Mesenchymal stem cell (in vitro differentiated cells and primary cell): ENCODE results near the gene PTH2.

Experiments used
- DNase-seq: peaks from one replicate; pipeline ENCODE4 v3.0.0-alpha.2; 2013
- H2AFZ ChIP-seq: one replicate; pipeline ENCODE4 v1.6.1; 2013; ENCODE audit warnings: low read depth, mild to moderate bottlenecking, control low read depth, inconsistent platforms, low read length, moderate library complexity
- H2AK5ac ChIP-seq: 2 replicates; pipeline ENCODE4 v1.6.1; 2013; ENCODE audit warnings: low read length, moderate library complexity, mild to moderate bottlenecking, inconsistent platforms; ENCODE audit not compliant: severe bottlenecking
- H2BK120ac ChIP-seq: one replicate; pipeline ENCODE4 v1.6.1; 2013; ENCODE audit warnings: low read depth, mild to moderate bottlenecking, inconsistent platforms, low read length, moderate library complexity
- H2BK12ac ChIP-seq, 2 experiments: one replicate each; pipeline ENCODE4 v1.6.1; 2013; ENCODE audit warnings: inconsistent platforms in 2 of 2, low read length in 2 of 2, mild to moderate bottlenecking in 2 of 2, moderate library complexity in 2 of 2, control low read depth in 1 of 2
- H2BK15ac ChIP-seq: one replicate; pipeline ENCODE4 v1.6.1; 2013; ENCODE audit warnings: mild to moderate bottlenecking, low read depth, inconsistent platforms; ENCODE audit not compliant: poor library complexity, severe bottlenecking
- H2BK5ac ChIP-seq: 2 replicates; pipeline ENCODE4 v1.6.1; 2013; ENCODE audit warnings: low read depth, mild to moderate bottlenecking, low read length, control low read depth, inconsistent platforms; ENCODE audit not compliant: poor library complexity, severe bottlenecking
- H3K14ac ChIP-seq, 2 experiments: one replicate each; pipeline ENCODE4 v1.6.1; 2013; ENCODE audit warnings: inconsistent platforms in 2 of 2, low read length in 2 of 2, control low read depth in 1 of 2, mild to moderate bottlenecking in 1 of 2, moderate library complexity in 1 of 2
- H3K18ac ChIP-seq, 2 experiments: one replicate each; pipeline ENCODE4 v1.6.1; 2013; ENCODE audit warnings: inconsistent platforms in 2 of 2, low read length in 2 of 2, control low read depth in 1 of 2, low read depth in 1 of 2, mild to moderate bottlenecking in 1 of 2
- H3K23ac ChIP-seq, 2 experiments: one replicate each; pipeline ENCODE4 v1.6.1; 2013; ENCODE audit warnings: inconsistent platforms in 2 of 2, low read length in 2 of 2, mild to moderate bottlenecking in 2 of 2, moderate library complexity in 2 of 2, control low read depth in 1 of 2
- H3K27ac ChIP-seq: 2 replicates; pipeline ENCODE4 v1.5.1; 2013; ENCODE audit warnings: mild to moderate bottlenecking, moderate library complexity, low read length, control low read depth, inconsistent platforms; ENCODE audit not compliant: poor library complexity, severe bottlenecking
- H3K27me3 ChIP-seq, 2 experiments: 2 replicates each; pipeline versions ENCODE4 v1.6.1 to v1.7.0; 2013; ENCODE audit warnings: low read length in 2 of 2, mild to moderate bottlenecking in 2 of 2, moderate library complexity in 2 of 2, control low read depth in 1 of 2, inconsistent platforms in 1 of 2; ENCODE audit not compliant: control insufficient read depth in 1 of 2, insufficient read depth in 1 of 2
- H3K36me3 ChIP-seq, 2 experiments: 2 replicates each; pipeline versions ENCODE4 v1.6.1 to v1.7.0; 2013; ENCODE audit warnings: low read length in 2 of 2, control low read depth in 1 of 2, inconsistent platforms in 1 of 2, low read depth in 1 of 2, mild to moderate bottlenecking in 1 of 2; ENCODE audit not compliant: insufficient read depth in 2 of 2, control insufficient read depth in 1 of 2
- H3K4ac ChIP-seq, 2 experiments: one replicate each; pipeline ENCODE4 v1.6.1; 2013; ENCODE audit warnings: inconsistent platforms in 2 of 2, low read length in 2 of 2, mild to moderate bottlenecking in 2 of 2, moderate library complexity in 2 of 2, control low read depth in 1 of 2, low read depth in 1 of 2
- H3K4me1 ChIP-seq: 2 replicates; pipeline ENCODE4 v1.6.1; 2013; ENCODE audit warnings: low read depth, low read length, control low read depth; ENCODE audit not compliant: control insufficient read depth, insufficient read depth
- H3K4me2 ChIP-seq: 2 replicates; pipeline ENCODE4 v1.6.1; 2013; ENCODE audit warnings: low read length, mild to moderate bottlenecking, inconsistent platforms; ENCODE audit not compliant: poor library complexity, severe bottlenecking
- H3K4me3 ChIP-seq, 2 experiments: 2 replicates each; pipeline versions ENCODE4 v1.5.1 to v1.7.0; 2013; ENCODE audit warnings: low read length in 2 of 2, mild to moderate bottlenecking in 2 of 2, control low read depth in 1 of 2, low read depth in 1 of 2; ENCODE audit not compliant: insufficient read depth in 1 of 2
- H3K79me1 ChIP-seq: replicated peaks from 2 replicates; pipeline ENCODE4 v1.6.1; 2013; ENCODE audit warnings: mild to moderate bottlenecking, control low read depth, low read length, inconsistent platforms; ENCODE audit not compliant: poor library complexity, severe bottlenecking
- H3K9ac ChIP-seq: 2 replicates; pipeline ENCODE4 v1.7.0; 2013; ENCODE audit warnings: mild to moderate bottlenecking, low read length, moderate library complexity
- H3K9me3 ChIP-seq: 2 replicates; pipeline ENCODE4 v1.7.0; 2013; ENCODE audit warnings: mild to moderate bottlenecking, low read length; ENCODE audit not compliant: control insufficient read depth
- H4K8ac ChIP-seq: one replicate; pipeline ENCODE4 v1.6.1; 2013; ENCODE audit warnings: inconsistent platforms, mild to moderate bottlenecking, low read length, moderate library complexity
- H4K91ac ChIP-seq: one replicate; pipeline ENCODE4 v1.6.1; 2013; ENCODE audit warnings: mild to moderate bottlenecking, low read length, inconsistent platforms
- WGBS: methylation state at CpG from one replicate; pipeline ENCODE4 v1.1.7; 2013; ENCODE audit warnings: mixed read lengths; 5-methylcytosine and 5-hydroxymethylcytosine counted together

PTH2 gene

GRCh38 chr19:49408816-49409440 lies 14.3 kb downstream of the PTH2 start:
- no peak for DNase-seq
- Histone ChIP-seq H3K4me3 (no peak overlapping the region), H3K27ac (peak overlapping the region; percentile 61), H2BK15ac (no peak overlapping the region), H3K79me1 (no peaks in the 10 kb centered on the region), H3K23ac (no peak overlapping the region), H3K27me3 (peaks cover 0 to 55% of the 10 kb centered on the region in 2 experiments), H3K18ac (no peak overlapping the region), H3K14ac (no peak overlapping the region), H3K36me3 (no peaks in the 10 kb centered on the region), H3K9ac (no peak overlapping the region), H4K91ac (peak overlapping the region; percentile 24), H3K4ac (no peak overlapping the region), H2BK120ac (no peak overlapping the region), H2BK5ac (no peak overlapping the region), H4K8ac (no peak overlapping the region), H3K9me3 (no peaks in the 10 kb centered on the region), H3K4me1 (peaks cover 22% of the 10 kb centered on the region), H2AK5ac (peak overlapping the region; percentile 13), H2AFZ (no peak overlapping the region), H2BK12ac (no peak overlapping the region), H3K4me2 (no peak overlapping the region)
- WGBS, result 68% methylated on average over 8 of the region's 8 CpGs

GRCh38 chr19:49407482-49408015 lies 15.7 kb downstream of the PTH2 start:
- Histone ChIP-seq H3K79me1 (no peaks in the 10 kb centered on the region), H3K9me3 (no peaks in the 10 kb centered on the region), H2BK12ac (no peak overlapping the region), H4K8ac (no peak overlapping the region), H3K23ac (no peak overlapping the region), H3K4me1 (peaks cover 29% of the 10 kb centered on the region), H3K14ac (no peak overlapping the region), H2AFZ (no peak overlapping the region), H2BK120ac (no peak overlapping the region), H3K27ac (no peak overlapping the region), H3K4me3 (no peak overlapping the region), H2AK5ac (no peak overlapping the region), H3K18ac (no peak overlapping the region), H3K27me3 (peaks cover 0 to 54% of the 10 kb centered on the region in 2 experiments), H3K4me2 (no peak overlapping the region), H2BK5ac (no peak overlapping the region), H2BK15ac (no peak overlapping the region), H3K9ac (no peak overlapping the region), H3K4ac (no peak overlapping the region), H4K91ac (no peak overlapping the region), H3K36me3 (no peaks in the 10 kb centered on the region)
- WGBS, result 90% methylated on average over 16 of the region's 16 CpGs
- no peak for DNase-seq

GRCh38 chr19:49407079-49407478 lies 16.2 kb downstream of the PTH2 start:
- DNase-seq, result no peak
- Histone ChIP-seq H2BK120ac (no peak overlapping the region), H2BK15ac (no peak overlapping the region), H3K4ac (no peak overlapping the region), H3K18ac (no peak overlapping the region), H3K27ac (no peak overlapping the region), H2BK12ac (no peak overlapping the region), H3K27me3 (peaks cover 0 to 50% of the 10 kb centered on the region in 2 experiments), H3K4me1 (peaks cover 29% of the 10 kb centered on the region), H3K9me3 (no peaks in the 10 kb centered on the region), H4K8ac (no peak overlapping the region), H3K79me1 (no peaks in the 10 kb centered on the region), H3K14ac (no peak overlapping the region), H2AK5ac (no peak overlapping the region), H3K23ac (no peak overlapping the region), H4K91ac (no peak overlapping the region), H2BK5ac (no peak overlapping the region), H2AFZ (no peak overlapping the region), H3K4me2 (no peak overlapping the region), H3K9ac (no peak overlapping the region), H3K4me3 (no peak overlapping the region), H3K36me3 (no peaks in the 10 kb centered on the region)
- 84% methylated on average over 6 of the region's 7 CpGs for WGBS

GRCh38 chr19:49403404-49404187 lies 19.6 kb downstream of the PTH2 start:
- Histone ChIP-seq H3K27me3 (peaks cover 0 to 47% of the 10 kb centered on the region in 2 experiments), H3K36me3 (no peaks in the 10 kb centered on the region), H3K27ac (peak overlapping the region; percentile 80), H3K18ac (no peak overlapping the region), H4K91ac (no peak overlapping the region), H2BK12ac (no peak overlapping the region), H3K4ac (no peak overlapping the region), H2BK120ac (no peak overlapping the region), H3K79me1 (no peaks in the 10 kb centered on the region), H4K8ac (no peak overlapping the region), H3K9ac (no peak overlapping the region), H3K4me1 (peaks cover 20% of the 10 kb centered on the region), H3K23ac (no peak overlapping the region), H2AK5ac (peak overlapping the region; percentile 38), H3K9me3 (no peaks in the 10 kb centered on the region), H3K4me2 (no peak overlapping the region), H3K4me3 (no peak overlapping the region), H3K14ac (no peak overlapping the region), H2BK15ac (no peak overlapping the region), H2BK5ac (no peak overlapping the region), H2AFZ (no peak overlapping the region)
- no peak for DNase-seq
- WGBS, result 5% methylated on average over 4 of the region's 7 CpGs
